Measurements from ENCODE around the gene LRP8. TPM values are rescaled to one million over a fixed set of nuclear protein-coding genes. Genes with fewer than 3 reads are reported as not detected.

The LRP8 gene
- total and polyA plus RNA-seq, 9 of the 15 experiments (the other 6 are each of a cell fraction or from before 2014, with no cell fraction given), result 7.1 to 56.1 (median 31.3) TPM

DNA sequence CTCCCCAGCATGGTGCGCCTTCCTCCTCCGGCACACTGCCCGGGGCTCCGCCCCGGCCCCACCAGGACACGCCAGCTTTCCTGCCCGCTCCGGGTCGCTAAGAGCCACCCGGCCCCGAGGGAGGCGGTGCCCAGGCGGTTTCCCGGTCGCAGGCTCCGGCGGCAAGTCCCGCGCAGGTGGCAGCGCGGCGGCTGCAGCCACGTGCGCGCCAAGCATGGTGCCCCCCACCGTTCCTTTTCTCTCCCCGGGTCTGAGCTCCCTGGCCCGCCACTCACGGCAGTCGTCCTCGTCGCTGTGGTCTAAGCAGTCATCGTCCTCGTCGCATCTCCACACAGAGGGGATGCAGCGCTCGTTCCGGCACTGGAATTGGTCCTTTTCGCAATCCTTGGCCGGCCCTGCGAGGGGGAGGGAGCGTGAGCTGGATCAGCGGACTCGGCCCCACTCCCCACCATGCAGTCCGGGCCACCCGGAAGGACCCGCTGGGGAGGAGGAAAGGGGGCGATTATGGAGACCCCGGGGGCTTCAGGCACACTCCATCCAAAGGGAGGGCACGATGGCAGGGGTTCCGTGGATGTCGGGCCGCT lies 1.2 kb downstream of the LRP8 start (continued):
- TF ChIP-seq FOXA3 (CRISPR knock-in tag; conservative IDR thresholded peaks at IDR 0.05 in 1 of 2, IDR thresholded peaks at IDR 0.05 in 1 of 2) (peak in 1 of 2 experiments; percentile 66; a peak in 1 of 4 replicates), ZFPM2 (CRISPR knock-in tag; IDR thresholded peaks at IDR 0.05) (peak; percentile 45; the same call in 1 of the 2 replicates), SRSF1 (IDR thresholded peaks at IDR 0.05; ENCODE audit: low read depth, low read length) (0 out of 2 replicates have a peak, but pooled peaks have one; percentile 26), HNRNPL (IDR thresholded peaks at IDR 0.05; ENCODE audit: low read depth, low read length) (peak; percentile 91), KAT7 (CRISPR knock-in tag; IDR thresholded peaks at IDR 0.05; ENCODE audit: borderline replicate concordance) (peak; percentile 90), MAZ (CRISPR knock-in tag; conservative IDR thresholded peaks at IDR 0.05 in 1 of 2, IDR thresholded peaks at IDR 0.05 in 1 of 2) (0 out of 4 replicates have a peak, but pooled peaks of 1 of the 2 experiments have one; percentile 34), PTRF (tag; IDR thresholded peaks at IDR 0.05) (no peak), ZNF174 (CRISPR knock-in tag; IDR thresholded peaks at IDR 0.05) (no peak), PURB (CRISPR knock-in tag; IDR thresholded peaks at IDR 0.05; ENCODE audit: low read depth) (no peak), RBM22 (IDR thresholded peaks at IDR 0.05; ENCODE audit: low read depth, low read length, poor library complexity, severe bottlenecking) (peak; percentile 44), ZNF592 (IDR thresholded peaks at IDR 0.05) (peak; percentile 25; the same call in 1 of the 2 replicates), ZBTB17 (CRISPR knock-in tag; IDR thresholded peaks at IDR 0.05) (peak; percentile 61), SIN3A (IDR thresholded peaks at IDR 0.05; ENCODE audit: borderline replicate concordance in 2 of 2, control insufficient read depth in 1 of 2, low read depth in 2 of 2, low read length in 2 of 2) (peak; percentile 49 to 55; a peak in 1 of 4 replicates), NFRKB (IDR thresholded peaks at IDR 0.05; ENCODE audit: low read depth) (peak; percentile 22; the same call in 1 of the 2 replicates), CREB3L1 (IDR thresholded peaks at IDR 0.05; ENCODE audit: borderline replicate concordance, low read depth) (0 out of 2 replicates have a peak, but pooled peaks have one; percentile 23), HDAC8 (tag; IDR thresholded peaks at IDR 0.05) (0 out of 2 replicates have a peak, but pooled peaks have one; percentile 37)
- TF ChIP-seq, protein P1, sequence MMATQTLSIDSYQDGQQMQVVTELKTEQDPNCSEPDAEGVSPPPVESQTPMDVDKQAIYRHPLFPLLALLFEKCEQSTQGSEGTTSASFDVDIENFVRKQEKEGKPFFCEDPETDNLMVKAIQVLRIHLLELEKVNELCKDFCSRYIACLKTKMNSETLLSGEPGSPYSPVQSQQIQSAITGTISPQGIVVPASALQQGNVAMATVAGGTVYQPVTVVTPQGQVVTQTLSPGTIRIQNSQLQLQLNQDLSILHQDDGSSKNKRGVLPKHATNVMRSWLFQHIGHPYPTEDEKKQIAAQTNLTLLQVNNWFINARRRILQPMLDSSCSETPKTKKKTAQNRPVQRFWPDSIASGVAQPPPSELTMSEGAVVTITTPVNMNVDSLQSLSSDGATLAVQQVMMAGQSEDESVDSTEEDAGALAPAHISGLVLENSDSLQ (IDR thresholded peaks at IDR 0.05), result peak; percentile 31; the same call in 1 of the 2 replicates

Measured in K562 (cell line).